Progenitor cell of endocrine pancreas (in vitro differentiated cells): ENCODE results near the gene NPNT. TPM values are rescaled to one million over a fixed set of nuclear protein-coding genes. Genes with fewer than 3 reads are reported as not detected.

ENCODE experiments used
- DNase-seq: peaks from one replicate; pipeline ENCODE4 v3.0.0; 2021; ENCODE audit warnings: low spot score; ENCODE audit not compliant: unreplicated experiment
- H3K27ac Mint-ChIP-seq: 2 replicates; pipeline ENCODE4 v1.8.0; 2021; ENCODE audit warnings: mild to moderate bottlenecking, moderate library complexity, mixed read lengths
- H3K27me3 Mint-ChIP-seq: 2 replicates; pipeline ENCODE4 v1.8.0; 2021; ENCODE audit warnings: mixed read lengths
- H3K36me3 Mint-ChIP-seq: 2 replicates; pipeline ENCODE4 v1.8.0; 2022; ENCODE audit warnings: mixed read lengths; ENCODE audit not compliant: insufficient read depth
- H3K4me1 Mint-ChIP-seq: 2 replicates; pipeline ENCODE4 v1.8.0; 2021; ENCODE audit warnings: low read depth, mixed read lengths
- H3K4me3 Mint-ChIP-seq: 2 replicates; pipeline ENCODE4 v1.8.0; 2021; ENCODE audit warnings: low read depth, mild to moderate bottlenecking, moderate library complexity, mixed read lengths
- H3K9me3 Mint-ChIP-seq: 2 replicates; pipeline ENCODE4 v1.8.0; 2021; ENCODE audit warnings: low read depth, mixed read lengths
- CTCF ChIP-seq: fragments of 200-600 bp; sonication (generic); IDR thresholded peaks from one replicate; pipeline ENCODE4 v1.5.0; 2021; ENCODE audit warnings: antibody characterized with exemption, mild to moderate bottlenecking; ENCODE audit not compliant: unreplicated experiment
- total RNA-seq: library from RNA; stranded (reverse); gene quantifications from 2 replicates; pipeline ENCODE4 v1.2.1, GENCODE V29; 2021

NPNT gene
- total RNA-seq, 1 donor from 2014 or later = 7.6 TPM

GRCh38 chr4:105970371-105970770, 75.1 kb downstream of the NPNT start:
- no peaks in the 10 kb centered on the region for H3K27me3 Mint-ChIP-seq
- peaks cover 23% of the 10 kb centered on the region for H3K4me1 Mint-ChIP-seq
- H3K9me3 Mint-ChIP-seq = no peaks in the 10 kb centered on the region
- H3K4me3 Mint-ChIP-seq = no peak overlapping the region
- H3K27ac Mint-ChIP-seq = no peak overlapping the region
- no peak for TF ChIP-seq CTCF
- no peaks in the 10 kb centered on the region for H3K36me3 Mint-ChIP-seq
- DNase-seq = no peak

GRCh38 chr4:105971036-105971435, 75.8 kb downstream of the NPNT start:
- no peak for TF ChIP-seq CTCF
- H3K27ac Mint-ChIP-seq = no peak overlapping the region
- peaks cover 17% of the 10 kb centered on the region for H3K4me1 Mint-ChIP-seq
- H3K4me3 Mint-ChIP-seq = no peak overlapping the region
- H3K36me3 Mint-ChIP-seq = no peaks in the 10 kb centered on the region
- no peak for DNase-seq
- no peaks in the 10 kb centered on the region for H3K27me3 Mint-ChIP-seq
- H3K9me3 Mint-ChIP-seq = no peaks in the 10 kb centered on the region

GRCh38 chr4:105972946-105973621, 77.8 kb downstream of the NPNT start:
- no peak for DNase-seq
- TF ChIP-seq CTCF = no peak
- H3K4me3 Mint-ChIP-seq = no peak overlapping the region
- H3K36me3 Mint-ChIP-seq = no peaks in the 10 kb centered on the region
- H3K9me3 Mint-ChIP-seq = no peaks in the 10 kb centered on the region
- no peak overlapping the region for H3K27ac Mint-ChIP-seq
- H3K4me1 Mint-ChIP-seq = peaks cover 21% of the 10 kb centered on the region
- no peaks in the 10 kb centered on the region for H3K27me3 Mint-ChIP-seq

- TF ChIP-seq CTCF = no peak
- H3K9me3 Mint-ChIP-seq = no peaks in the 10 kb centered on the region
- H3K4me3 Mint-ChIP-seq = no peak overlapping the region
- H3K4me1 Mint-ChIP-seq = peaks cover 15% of the 10 kb centered on the region
- H3K27ac Mint-ChIP-seq = peak overlapping the region; percentile 34
- no peaks in the 10 kb centered on the region for H3K27me3 Mint-ChIP-seq
- H3K36me3 Mint-ChIP-seq = no peaks in the 10 kb centered on the region
- DNase-seq = no peak
These were observed 81.6 kb downstream of the NPNT start for GRCh38 chr4:105976915-105977314.

- no peaks in the 10 kb centered on the region for H3K36me3 Mint-ChIP-seq
- H3K4me3 Mint-ChIP-seq = no peak overlapping the region
- H3K27ac Mint-ChIP-seq = no peak overlapping the region
- H3K9me3 Mint-ChIP-seq = peaks cover 8% of the 10 kb centered on the region
- no peaks in the 10 kb centered on the region for H3K27me3 Mint-ChIP-seq
- DNase-seq = no peak
- peaks cover 11% of the 10 kb centered on the region for H3K4me1 Mint-ChIP-seq
- TF ChIP-seq CTCF = no peak
These were observed 83.5 kb downstream of the NPNT start for GRCh38 chr4:105978684-105979296.
